Mesendoderm (in vitro differentiated cells): ENCODE results near the gene TSPAN18.

ENCODE experiments used
- DNase-seq: peaks from one replicate; pipeline ENCODE4 v3.0.0; 2013
- H2AK5ac ChIP-seq: 2 replicates; pipeline ENCODE4 v1.6.1; 2013; ENCODE audit warnings: low read length, inconsistent platforms
- H2BK120ac ChIP-seq: 2 replicates; pipeline ENCODE4 v1.6.1; 2013; ENCODE audit warnings: low read depth, mild to moderate bottlenecking, low read length, moderate library complexity, mixed read lengths
- H2BK15ac ChIP-seq: replicated peaks from 2 replicates; pipeline ENCODE4 v1.6.1; 2013; ENCODE audit warnings: low read depth, mild to moderate bottlenecking, moderate library complexity
- H2BK5ac ChIP-seq: 2 replicates; pipeline ENCODE4 v1.6.1; 2013; ENCODE audit warnings: low read length, inconsistent platforms
- H3K18ac ChIP-seq: 2 replicates; pipeline ENCODE4 v1.6.1; 2013; ENCODE audit warnings: mild to moderate bottlenecking, low read length, mixed read lengths
- H3K23ac ChIP-seq: one replicate; pipeline ENCODE4 v1.6.1; 2013; ENCODE audit warnings: low read length
- H3K27ac ChIP-seq: 2 replicates; pipeline ENCODE4 v1.5.1; 2013; ENCODE audit warnings: low read depth, mild to moderate bottlenecking, inconsistent platforms, low read length, moderate library complexity
- H3K27me3 ChIP-seq: 2 replicates; pipeline ENCODE4 v1.6.1; 2013; ENCODE audit warnings: low read length, control low read depth, mild to moderate bottlenecking, inconsistent platforms; ENCODE audit not compliant: insufficient read depth, poor library complexity
- H3K36me3 ChIP-seq: 2 replicates; pipeline ENCODE4 v1.6.1; 2013; ENCODE audit warnings: low read length, inconsistent platforms; ENCODE audit not compliant: control insufficient read depth, insufficient read depth
- H3K4ac ChIP-seq: one replicate; pipeline ENCODE4 v1.6.1; 2013; ENCODE audit warnings: low read depth, mild to moderate bottlenecking, low read length, moderate library complexity
- H3K4me1 ChIP-seq: 2 replicates; pipeline ENCODE4 v1.6.1; 2013; ENCODE audit warnings: low read depth, low read length, inconsistent platforms; ENCODE audit not compliant: control insufficient read depth
- H3K4me2 ChIP-seq: 2 replicates; pipeline ENCODE4 v1.6.1; 2013; ENCODE audit warnings: low read length
- H3K4me3 ChIP-seq: 2 replicates; pipeline ENCODE4 v1.5.1; 2013; ENCODE audit warnings: mild to moderate bottlenecking, low read length
- H3K56ac ChIP-seq: one replicate; pipeline ENCODE4 v1.6.1; 2013; ENCODE audit warnings: low read length
- H3K79me1 ChIP-seq: 2 replicates; pipeline ENCODE4 v1.6.1; 2013; ENCODE audit warnings: low read length, inconsistent platforms
- H3K79me2 ChIP-seq: 2 replicates; pipeline ENCODE4 v1.6.1; 2013; ENCODE audit warnings: mild to moderate bottlenecking, low read length; ENCODE audit not compliant: control insufficient read depth, insufficient read depth
- H3K9ac ChIP-seq: 2 replicates; pipeline ENCODE4 v1.6.1; 2013; ENCODE audit warnings: low read length, inconsistent platforms
- H4K5ac ChIP-seq: one replicate; pipeline ENCODE4 v1.6.1; 2013; ENCODE audit warnings: low read length
- H4K8ac ChIP-seq: one replicate; pipeline ENCODE4 v1.6.1; 2013; ENCODE audit warnings: low read depth, mild to moderate bottlenecking, control low read depth, low read length, moderate library complexity
- WGBS: extraction: QIAGEN DNeasy Blood & Tissue Kit; methylation state at CpG from one replicate; pipeline ENCODE4 v1.1.7; 2013; ENCODE audit warnings: low lambda C conversion rate, missing lambda C conversion rate; ENCODE audit not compliant: insufficient coverage; ENCODE audit errors: extremely low coverage; 5-methylcytosine and 5-hydroxymethylcytosine counted together

Gene TSPAN18

GRCh38 chr11:44790211-44790610 lies 63.4 kb downstream of the TSPAN18 start:
- Histone ChIP-seq H3K4me3 (no peak overlapping the region), H3K18ac (no peak overlapping the region), H3K56ac (no peak overlapping the region), H3K79me1 (peaks cover 3% of the 10 kb centered on the region), H3K79me2 (no peaks in the 10 kb centered on the region), H2BK120ac (no peak overlapping the region), H2BK5ac (no peak overlapping the region), H2AK5ac (no peak overlapping the region), H3K27me3 (no peaks in the 10 kb centered on the region), H3K4me1 (peaks cover 7% of the 10 kb centered on the region), H3K4me2 (no peak overlapping the region), H3K9ac (no peak overlapping the region), H4K5ac (no peak overlapping the region), H3K36me3 (no peaks in the 10 kb centered on the region), H3K27ac (no peak overlapping the region), H4K8ac (no peak overlapping the region), H3K23ac (no peak overlapping the region), H2BK15ac (no peak overlapping the region), H3K4ac (no peak overlapping the region)
- no peak for DNase-seq
- no CpG with 5 or more reads among the region's 10 CpGs for WGBS

GRCh38 chr11:44791316-44791925 lies 64.7 kb downstream of the TSPAN18 start:
- H2BK15ac ChIP-seq: no peak overlapping the region
- H3K4me3 ChIP-seq: no peak overlapping the region
- no peaks in the 10 kb centered on the region for H3K27me3 ChIP-seq
- no peak overlapping the region for H3K18ac ChIP-seq
- H4K5ac ChIP-seq: no peak overlapping the region
- WGBS: no CpG with 5 or more reads among the region's 13 CpGs
- peaks cover 3% of the 10 kb centered on the region for H3K79me1 ChIP-seq
- H3K56ac ChIP-seq: no peak overlapping the region
- H3K27ac ChIP-seq: no peak overlapping the region
- H3K9ac ChIP-seq: no peak overlapping the region
- H3K79me2 ChIP-seq: no peaks in the 10 kb centered on the region
- no peak overlapping the region for H4K8ac ChIP-seq
- DNase-seq: no peak
- no peak overlapping the region for H3K4me2 ChIP-seq
- no peak overlapping the region for H3K4ac ChIP-seq
- H2AK5ac ChIP-seq: no peak overlapping the region
- no peak overlapping the region for H2BK5ac ChIP-seq
- no peak overlapping the region for H2BK120ac ChIP-seq
- no peak overlapping the region for H3K23ac ChIP-seq
- H3K36me3 ChIP-seq: no peaks in the 10 kb centered on the region
- H3K4me1 ChIP-seq: peaks cover 2% of the 10 kb centered on the region

GRCh38 chr11:44792171-44792570 lies 65.4 kb downstream of the TSPAN18 start:
- no peak overlapping the region for H3K4me2 ChIP-seq
- no peak overlapping the region for H3K23ac ChIP-seq
- no CpG with 5 or more reads among the region's 8 CpGs for whole genome bisulfite sequencing
- H3K9ac ChIP-seq: no peak overlapping the region
- no peak overlapping the region for H3K4ac ChIP-seq
- H3K4me1 ChIP-seq: peaks cover 2% of the 10 kb centered on the region
- no peak overlapping the region for H2AK5ac ChIP-seq
- H4K8ac ChIP-seq: no peak overlapping the region
- H2BK15ac ChIP-seq: no peak overlapping the region
- H3K27me3 ChIP-seq: no peaks in the 10 kb centered on the region
- no peaks in the 10 kb centered on the region for H3K79me2 ChIP-seq
- no peak overlapping the region for H2BK120ac ChIP-seq
- no peak overlapping the region for H3K18ac ChIP-seq
- H3K36me3 ChIP-seq: no peaks in the 10 kb centered on the region
- no peak overlapping the region for H4K5ac ChIP-seq
- H3K27ac ChIP-seq: no peak overlapping the region
- H3K79me1 ChIP-seq: peaks cover 3% of the 10 kb centered on the region
- no peak overlapping the region for H3K4me3 ChIP-seq
- DNase-seq: no peak
- H2BK5ac ChIP-seq: no peak overlapping the region
- H3K56ac ChIP-seq: no peak overlapping the region

- Histone ChIP-seq H2BK120ac (no peak overlapping the region), H2BK15ac (no peak overlapping the region), H4K5ac (no peak overlapping the region), H3K79me2 (no peaks in the 10 kb centered on the region), H3K4me3 (no peak overlapping the region), H4K8ac (no peak overlapping the region), H3K4me1 (peaks cover 3% of the 10 kb centered on the region), H2AK5ac (no peak overlapping the region), H3K56ac (no peak overlapping the region), H3K79me1 (peaks cover 3% of the 10 kb centered on the region), H3K4ac (no peak overlapping the region), H2BK5ac (no peak overlapping the region), H3K23ac (no peak overlapping the region), H3K18ac (no peak overlapping the region), H3K27ac (no peak overlapping the region), H3K27me3 (no peaks in the 10 kb centered on the region), H3K9ac (no peak overlapping the region), H3K36me3 (no peaks in the 10 kb centered on the region), H3K4me2 (no peak overlapping the region)
- no CpG with 5 or more reads among the region's 17 CpGs for WGBS
- peak; percentile 75 for DNase-seq
Measured at GRCh38 chr11:44793350-44794090, 66.8 kb downstream of the TSPAN18 start.

- H3K27ac ChIP-seq: no peak overlapping the region
- H3K79me1 ChIP-seq: no peaks in the 10 kb centered on the region
- no peak overlapping the region for H3K18ac ChIP-seq
- H3K4me3 ChIP-seq: no peak overlapping the region
- DNase-seq: no peak
- no peak overlapping the region for H3K56ac ChIP-seq
- H3K4me1 ChIP-seq: peaks cover 3% of the 10 kb centered on the region
- no peaks in the 10 kb centered on the region for H3K36me3 ChIP-seq
- no CpG with 5 or more reads among the region's 8 CpGs for WGBS
- H2BK5ac ChIP-seq: no peak overlapping the region
- no peak overlapping the region for H4K5ac ChIP-seq
- no peak overlapping the region for H2BK120ac ChIP-seq
- H3K27me3 ChIP-seq: no peaks in the 10 kb centered on the region
- no peak overlapping the region for H2BK15ac ChIP-seq
- no peak overlapping the region for H3K4me2 ChIP-seq
- H3K9ac ChIP-seq: no peak overlapping the region
- H3K4ac ChIP-seq: no peak overlapping the region
- H3K23ac ChIP-seq: no peak overlapping the region
- H3K79me2 ChIP-seq: no peaks in the 10 kb centered on the region
- no peak overlapping the region for H2AK5ac ChIP-seq
- no peak overlapping the region for H4K8ac ChIP-seq
Measured at GRCh38 chr11:44795803-44796535, 69.2 kb downstream of the TSPAN18 start.
